Head of caudate nucleus (tissue), 42 donors: ENCODE data around the gene CCNL1.
A peak's percentile ranks its signal among the peaks of the same experiment; 100 is the strongest.

Experiments used
- DNase-seq, 42 donors: peaks; one replicate each; pipeline versions ENCODE4 v3.0.0 to v3.0.0-alpha.2; 2020 to 2021; ENCODE audit warnings: mixed read lengths in 7 of 42
- intact Hi-C: fragments of 100-400 bp; cut with DNase I; formaldehyde crosslinking; loops from one replicate; pipeline ENCODE4 v1.15.0; 2022

Gene CCNL1

GRCh38 chr3:157099326-157100095 is 60.4 kb downstream of the CCNL1 start:
- DNase-seq = peak in 32 of 42 donors; percentile 16 to 89 (median 55)
- intact Hi-C loops = no loop called here

DNA sequence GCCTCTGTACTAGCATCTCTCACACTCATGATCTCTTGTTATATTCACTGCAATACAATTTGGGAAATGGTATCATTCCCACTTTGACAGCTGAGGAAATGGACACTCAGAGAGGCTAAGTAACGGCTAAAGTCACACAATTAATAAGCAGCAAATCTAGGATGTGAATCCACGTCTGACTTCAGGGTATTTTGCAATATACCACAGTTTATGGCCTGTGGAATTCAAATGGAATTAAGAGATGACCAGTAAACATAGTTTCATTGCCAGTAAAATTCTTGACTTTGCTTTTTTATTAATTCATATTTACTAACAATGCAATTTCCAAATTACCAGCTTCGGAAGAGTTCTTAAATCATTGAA is 61.1 kb downstream of the CCNL1 start:
- no peak for DNase-seq
- intact Hi-C loops = no loop called here

DNA sequence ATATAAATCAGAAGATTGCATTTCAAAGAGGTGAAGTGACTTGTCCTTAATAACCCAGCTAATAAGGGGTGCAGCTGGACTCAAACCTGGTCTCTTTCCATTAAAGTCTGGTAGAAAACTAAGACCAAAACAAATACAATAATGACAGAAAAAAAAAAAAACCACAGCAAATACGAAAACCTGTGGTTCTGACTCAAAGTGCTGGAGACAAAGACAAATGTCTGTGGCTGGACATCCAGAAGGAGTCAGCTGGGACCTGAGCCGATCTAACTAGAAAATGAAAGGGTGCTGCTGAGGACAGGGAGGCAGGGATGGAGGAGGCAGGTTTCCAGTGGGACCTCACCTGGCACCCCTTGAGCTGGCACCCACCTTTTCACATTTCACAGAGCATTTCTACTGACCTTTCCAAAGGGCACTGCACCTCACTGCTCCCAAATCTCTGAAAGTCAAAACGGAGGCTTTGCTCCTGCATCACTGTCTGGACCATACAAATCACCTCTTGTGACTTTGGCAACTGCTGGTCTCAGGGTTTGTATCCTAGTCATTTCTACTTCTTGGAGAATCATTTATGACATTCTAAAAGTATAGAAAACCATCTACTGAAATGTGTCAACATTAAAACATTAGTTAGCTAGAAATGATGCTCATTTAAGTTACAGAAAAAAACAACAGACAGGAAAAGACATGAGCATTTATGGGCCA is 61.7 kb downstream of the CCNL1 start:
- DNase-seq = no peak
- intact Hi-C loops = no loop called here
